ENCODE measurements around the gene TUBA3E.
"Not testable (repeated sequence)": the region's sequence is repeated elsewhere in the genome, so short reads cannot be mapped to it uniquely, and the experiment has no call there.

The TUBA3E gene

DNA sequence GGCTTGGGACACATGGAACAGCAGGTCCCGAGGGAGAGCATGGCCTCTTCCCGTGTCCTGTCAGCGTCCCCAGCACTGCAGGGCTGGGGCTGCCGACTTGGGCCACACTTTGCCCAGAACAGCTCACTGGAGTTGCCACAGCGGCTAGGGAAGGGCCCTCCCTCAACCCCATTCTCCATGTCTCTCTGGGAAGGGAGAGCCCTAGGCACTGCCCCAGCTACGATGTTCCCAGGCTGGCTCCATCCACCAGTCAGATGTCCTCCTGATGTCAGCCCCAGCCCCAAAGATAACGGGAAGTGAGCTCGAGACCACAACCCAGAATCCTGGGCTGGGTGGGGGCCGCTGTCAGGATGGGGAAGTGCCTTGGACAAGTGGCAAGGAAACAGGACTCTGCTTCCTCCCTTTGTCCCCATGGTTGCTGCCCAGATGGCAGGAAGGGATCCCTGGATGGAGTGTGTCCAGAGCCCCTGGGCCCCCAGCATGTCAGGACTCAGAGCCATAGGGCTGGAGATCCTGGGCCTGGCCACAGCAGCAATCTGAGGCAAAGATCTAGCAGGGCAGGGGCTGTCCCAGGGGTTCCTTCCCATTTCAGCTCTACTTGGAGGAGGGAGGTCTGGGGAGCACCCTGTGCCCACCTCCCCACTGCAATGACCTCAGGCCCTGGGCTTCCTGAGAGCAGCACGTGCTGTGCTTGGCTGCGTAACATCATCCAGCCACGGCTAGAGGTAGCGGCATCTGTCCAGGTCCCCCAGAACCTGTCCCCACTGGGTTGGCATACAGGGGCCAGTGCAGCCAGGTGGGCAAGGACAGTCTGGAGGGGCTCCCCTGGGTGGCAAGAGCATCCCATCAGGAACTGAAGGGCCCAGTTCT is 55.6 kb downstream of the TUBA3E start:
- DNase-seq: not testable (repeated sequence)

All from DMS 273 treated with DMSO at 0.1 percent for 48 hours (cell line).